HG03045 (cell line): ENCODE data around the gene C3.
"Not testable (repeated sequence)": the region's sequence is repeated elsewhere in the genome, so short reads cannot be mapped to it uniquely, and the experiment has no call there.

Source experiments
- ATAC-seq: cut with Tn5 transposase; IDR thresholded peaks from one replicate; pipeline ENCODE4 v1.9.1; 2021; ENCODE audit warnings: mild to moderate bottlenecking, moderate library complexity; ENCODE audit not compliant: unreplicated experiment

The C3 gene

GRCh38 chr19:6693056-6693471, 27.4 kb downstream of the C3 start:
- no peak for ATAC-seq

GRCh38 chr19:6692027-6692426, 28.4 kb downstream of the C3 start:
- ATAC-seq, result no peak

- ATAC-seq, result no peak
Measured at GRCh38 chr19:6691342-6691741, 29.1 kb downstream of the C3 start.

GRCh38 chr19:6690160-6690885, 30.1 kb downstream of the C3 start:
- ATAC-seq, result no peak

- no peak for ATAC-seq
Measured at GRCh38 chr19:6687114-6687513, 33.3 kb downstream of the C3 start.

GRCh38 chr19:6686628-6686975, 33.8 kb downstream of the C3 start:
- no peak for ATAC-seq

GRCh38 chr19:6685962-6686627, 34.4 kb downstream of the C3 start:
- no peak for ATAC-seq

GRCh38 chr19:6685482-6685881, 35.0 kb downstream of the C3 start:
- ATAC-seq, result no peak

GRCh38 chr19:6683971-6684370, 36.5 kb downstream of the C3 start:
- ATAC-seq, result no peak

- no peak for ATAC-seq
Measured at GRCh38 chr19:6682607-6683128, 37.8 kb downstream of the C3 start.

GRCh38 chr19:6680141-6680540, 40.3 kb downstream of the C3 start:
- ATAC-seq, result no peak

GRCh38 chr19:6679139-6679538, 41.3 kb downstream of the C3 start:
- ATAC-seq, result no peak

GRCh38 chr19:6678690-6679109, 41.8 kb downstream of the C3 start:
- ATAC-seq, result no peak

- no peak for ATAC-seq
Measured at GRCh38 chr19:6677883-6678689, 42.4 kb downstream of the C3 start.

GRCh38 chr19:6677495-6677882, 43.0 kb downstream of the C3 start:
- ATAC-seq, result no peak

- ATAC-seq, result no peak
Measured at GRCh38 chr19:6676288-6676687, 44.2 kb downstream of the C3 start.

- ATAC-seq, result no peak
Measured at GRCh38 chr19:6674868-6675305, 45.6 kb downstream of the C3 start.

GRCh38 chr19:6674408-6674807, 46.0 kb downstream of the C3 start:
- not testable (repeated sequence) for ATAC-seq

GRCh38 chr19:6672693-6673290, 47.7 kb downstream of the C3 start:
- no peak for ATAC-seq

GRCh38 chr19:6671960-6672359, 48.5 kb downstream of the C3 start:
- no peak for ATAC-seq

- no peak for ATAC-seq
Measured at GRCh38 chr19:6668691-6669090, 51.8 kb downstream of the C3 start.
